ENCODE data around the gene RALGAPB.
"Not testable (repeated sequence)": the region's sequence is repeated elsewhere in the genome, so short reads cannot be mapped to it uniquely, and the experiment has no call there.

The RALGAPB gene

DNA sequence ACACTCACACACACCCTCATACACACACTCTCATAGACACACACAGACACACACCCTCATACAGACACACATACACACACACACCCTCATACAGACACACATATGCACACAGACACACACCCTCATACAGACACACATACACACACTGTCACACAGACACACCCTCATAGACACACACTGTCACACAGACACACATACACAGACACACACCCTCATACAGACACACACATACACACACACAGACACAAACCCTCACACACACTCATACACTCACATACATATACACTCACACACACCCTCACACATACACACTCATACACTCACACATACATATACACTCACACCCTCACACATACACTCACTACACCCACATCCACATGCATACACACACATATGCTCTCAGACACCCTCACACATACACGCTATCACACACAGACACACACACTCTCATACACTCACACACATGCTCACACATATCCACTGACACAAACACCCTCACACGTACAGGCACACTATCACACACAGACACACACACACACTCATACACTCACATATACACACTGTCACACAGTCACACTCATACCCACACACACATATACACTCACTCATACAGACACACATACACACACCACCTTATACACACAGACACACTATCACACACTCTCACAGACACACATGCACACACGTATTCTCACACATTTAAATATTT lies 117.5 kb downstream of the RALGAPB start:
- no peak overlapping the region for H3K4me3 ChIP-seq (ENCODE audit: low read depth, low read length)
- DNase-seq (ENCODE audit: low read depth), result no peak
- TF ChIP-seq, protein P1, sequence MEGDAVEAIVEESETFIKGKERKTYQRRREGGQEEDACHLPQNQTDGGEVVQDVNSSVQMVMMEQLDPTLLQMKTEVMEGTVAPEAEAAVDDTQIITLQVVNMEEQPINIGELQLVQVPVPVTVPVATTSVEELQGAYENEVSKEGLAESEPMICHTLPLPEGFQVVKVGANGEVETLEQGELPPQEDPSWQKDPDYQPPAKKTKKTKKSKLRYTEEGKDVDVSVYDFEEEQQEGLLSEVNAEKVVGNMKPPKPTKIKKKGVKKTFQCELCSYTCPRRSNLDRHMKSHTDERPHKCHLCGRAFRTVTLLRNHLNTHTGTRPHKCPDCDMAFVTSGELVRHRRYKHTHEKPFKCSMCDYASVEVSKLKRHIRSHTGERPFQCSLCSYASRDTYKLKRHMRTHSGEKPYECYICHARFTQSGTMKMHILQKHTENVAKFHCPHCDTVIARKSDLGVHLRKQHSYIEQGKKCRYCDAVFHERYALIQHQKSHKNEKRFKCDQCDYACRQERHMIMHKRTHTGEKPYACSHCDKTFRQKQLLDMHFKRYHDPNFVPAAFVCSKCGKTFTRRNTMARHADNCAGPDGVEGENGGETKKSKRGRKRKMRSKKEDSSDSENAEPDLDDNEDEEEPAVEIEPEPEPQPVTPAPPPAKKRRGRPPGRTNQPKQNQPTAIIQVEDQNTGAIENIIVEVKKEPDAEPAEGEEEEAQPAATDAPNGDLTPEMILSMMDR (IDR thresholded peaks at IDR 0.05; ENCODE audit: low read depth, low read length, missing control alignments), result no peak

DNA sequence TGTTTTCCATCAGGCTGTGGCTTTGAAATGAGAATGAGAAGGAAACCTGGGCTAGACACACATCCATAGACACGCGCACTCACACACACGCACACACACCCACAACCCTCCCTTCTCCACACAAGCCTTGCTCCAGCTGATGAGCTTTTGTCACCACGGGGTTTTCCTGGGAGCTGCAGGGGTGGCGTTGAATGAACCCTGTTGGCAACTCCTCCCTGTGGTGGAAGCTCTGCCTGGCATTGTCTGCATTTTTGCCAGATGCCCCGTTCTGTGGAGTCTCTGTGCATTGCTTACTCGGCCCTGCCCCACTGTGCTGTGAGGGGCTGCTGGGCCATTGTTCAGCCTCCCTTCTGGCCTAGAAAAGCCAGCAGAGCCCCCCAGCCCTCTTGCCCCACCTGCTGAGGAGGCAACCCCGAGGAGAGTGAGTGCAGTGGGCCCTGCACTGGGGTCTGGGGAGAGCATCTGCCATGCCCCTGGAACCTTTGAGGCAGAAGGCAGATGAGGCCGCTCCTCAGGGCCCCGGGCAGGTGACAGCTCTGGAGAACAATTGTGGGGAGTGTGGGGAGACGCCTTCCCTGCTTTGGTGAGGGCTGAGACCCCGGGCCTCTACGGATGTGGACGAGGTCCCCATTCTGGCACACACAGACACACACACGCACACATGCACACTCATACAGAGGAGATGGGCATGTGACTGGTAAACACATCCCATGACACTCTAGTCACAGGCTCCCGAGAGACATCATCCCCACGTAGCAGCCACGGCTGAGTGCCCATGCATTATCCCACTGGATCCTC lies 118.2 kb downstream of the RALGAPB start:
- no peak overlapping the region for H3K4me3 ChIP-seq (ENCODE audit: low read depth, low read length)
- DNase-seq (ENCODE audit: low read depth), result no peak
- TF ChIP-seq, protein P1 (IDR thresholded peaks at IDR 0.05; ENCODE audit: low read depth, low read length, missing control alignments), result no peak

DNA sequence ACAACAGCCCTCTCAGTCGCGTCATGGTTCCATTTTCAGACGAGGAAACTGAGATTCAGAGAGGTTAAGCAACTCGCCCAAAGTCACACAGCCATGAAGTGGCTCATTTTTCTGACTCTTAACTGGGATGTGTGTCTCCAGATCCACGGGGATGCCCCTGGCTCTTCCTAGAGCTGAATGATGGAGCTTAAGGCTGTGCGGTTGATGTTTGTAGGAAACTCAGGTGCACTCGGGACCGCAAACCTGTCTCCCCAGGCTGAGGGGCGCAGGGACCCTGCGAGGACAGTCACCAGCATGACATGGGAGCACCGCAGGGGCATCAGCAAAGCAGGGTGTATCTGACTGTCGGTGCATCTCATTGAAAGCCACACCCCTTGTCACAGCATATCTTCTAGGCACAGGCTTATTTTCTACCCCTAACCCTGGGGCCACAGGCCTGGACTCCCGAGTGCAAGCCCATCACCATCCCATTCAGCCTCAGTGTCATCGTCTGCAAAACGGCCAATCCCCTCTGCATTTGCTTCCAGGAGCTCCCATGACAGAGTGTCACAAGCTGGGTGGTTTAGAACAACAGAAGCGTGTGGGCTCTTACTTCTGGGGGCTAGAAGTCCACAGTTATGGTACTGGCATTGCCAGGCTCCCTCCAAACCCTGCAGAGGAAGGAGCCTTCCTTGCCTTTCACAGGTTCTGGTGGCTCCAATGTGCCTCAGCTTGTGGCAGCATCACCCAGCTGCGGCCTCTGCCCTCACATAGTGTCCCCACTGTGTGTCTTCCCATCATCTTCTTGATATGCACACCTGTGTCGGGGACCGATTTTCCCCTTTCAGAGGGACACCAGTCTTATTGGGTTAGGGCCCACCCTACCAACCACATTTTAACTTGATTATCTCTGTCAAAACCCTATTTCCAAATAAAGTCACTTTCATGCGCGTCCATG lies 119.1 kb downstream of the RALGAPB start:
- DNase-seq (ENCODE audit: low read depth), result no peak
- TF ChIP-seq, protein P1 (IDR thresholded peaks at IDR 0.05; ENCODE audit: low read depth, low read length, missing control alignments), result no peak
- H3K4me3 ChIP-seq (ENCODE audit: low read depth, low read length), result no peak overlapping the region

- H3K4me3 ChIP-seq (ENCODE audit: low read depth, low read length); DNase-seq (ENCODE audit: low read depth): not testable (repeated sequence)
Observed at GRCh38 chr20:38592411-38592790, 119.8 kb downstream of the RALGAPB start.

DNA sequence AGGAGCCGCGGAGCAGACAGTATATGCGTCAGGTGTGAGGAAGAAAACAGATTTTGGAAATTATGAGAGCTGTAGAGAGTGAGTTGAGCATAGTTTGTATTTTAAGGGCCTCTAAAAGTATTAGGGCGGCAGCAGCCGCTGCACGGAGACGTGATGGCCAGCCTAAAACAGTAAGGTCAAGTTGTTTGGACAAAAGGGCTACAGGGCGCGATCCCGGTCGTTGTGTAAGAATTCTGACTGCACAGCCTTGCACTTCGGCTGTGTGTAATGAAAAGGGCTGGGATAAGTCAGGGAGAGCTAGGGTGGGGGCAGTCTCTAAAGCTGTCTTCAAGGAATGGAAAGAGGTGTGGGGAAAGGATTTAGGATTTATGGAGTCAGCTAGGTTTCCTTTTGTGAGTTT lies 121.6 kb downstream of the RALGAPB start:
- not testable (repeated sequence) for DNase-seq (ENCODE audit: low read depth)

GRCh38 chr20:38595886-38596285 lies 123.2 kb downstream of the RALGAPB start:
- not testable (repeated sequence) for DNase-seq (ENCODE audit: low read depth); H3K4me3 ChIP-seq (ENCODE audit: low read depth, low read length)

More for the DNA sequence above, 121.6 kb downstream of the RALGAPB start:
- H3K4me3 ChIP-seq (ENCODE audit: low read depth, low read length), result not testable (repeated sequence)

GRCh38 chr20:38599410-38599882 lies 126.8 kb downstream of the RALGAPB start:
- H3K4me3 ChIP-seq (ENCODE audit: low read depth, low read length), result no peak overlapping the region
- no peak for DNase-seq (ENCODE audit: low read depth)
- TF ChIP-seq, protein P1 (IDR thresholded peaks at IDR 0.05; ENCODE audit: low read depth, low read length, missing control alignments), result no peak

DNA sequence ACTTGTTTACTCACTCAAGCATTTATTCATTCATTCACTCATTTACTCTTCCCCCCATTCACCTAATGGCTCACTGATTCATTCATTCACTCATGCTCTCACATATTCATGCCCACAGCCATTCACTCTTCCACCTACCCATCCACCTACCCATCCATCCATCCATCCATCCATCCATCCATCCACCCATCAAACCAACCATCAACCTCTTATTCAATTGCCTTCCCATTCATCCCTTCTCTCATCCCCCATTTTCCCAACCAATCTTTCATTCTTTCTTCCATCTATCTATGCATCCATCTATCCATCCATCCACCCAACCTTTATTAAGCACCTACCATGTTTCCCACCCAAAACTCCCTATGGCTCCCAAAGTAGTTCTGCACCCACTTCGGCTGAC lies 127.4 kb downstream of the RALGAPB start:
- DNase-seq (ENCODE audit: low read depth), result no peak
- TF ChIP-seq, protein P1 (IDR thresholded peaks at IDR 0.05; ENCODE audit: low read depth, low read length, missing control alignments), result no peak
- H3K4me3 ChIP-seq (ENCODE audit: low read depth, low read length), result no peak overlapping the region
